CD14-positive monocyte (primary cell): ENCODE measurements around the gene PSORS1C1. TPM values are rescaled to one million over a fixed set of nuclear protein-coding genes. Genes with fewer than 3 reads are reported as not detected.

Source experiments
- DNase-seq, 3 donors: peaks; one replicate each; pipeline ENCODE4 v3.0.0-alpha.2; 2011 to 2022
- H2AFZ ChIP-seq: 2 replicates; pipeline ENCODE4 v1.6.0; 2012; ENCODE audit warnings: mild to moderate bottlenecking, low read depth, low read length, inconsistent platforms; ENCODE audit not compliant: insufficient read depth, poor library complexity, severe bottlenecking
- H3K27ac ChIP-seq, 2 donors: 1 replicate in 1 of 2; 2 replicates in 1 of 2; pipeline ENCODE4 v1.5.1; 2012 to 2013; ENCODE audit warnings: low read length in 2 of 2, control low read depth in 1 of 2, inconsistent platforms in 1 of 2, low read depth in 1 of 2, mild to moderate bottlenecking in 1 of 2
- H3K27me3 ChIP-seq, 2 donors: one replicate each; pipeline versions ENCODE4 v1.6.0 to v1.6.1; 2011 to 2013; ENCODE audit warnings: low read length in 2 of 2; ENCODE audit not compliant: control insufficient read depth in 2 of 2, insufficient read depth in 2 of 2
- H3K36me3 ChIP-seq, 2 donors: replicated peaks in 1 of 2; 1 replicate in 1 of 2; 2 replicates in 1 of 2; pipeline versions ENCODE4 v1.5.1 to v1.6.1; 2012 to 2013; ENCODE audit warnings: low read length in 2 of 2, control low read depth in 1 of 2, inconsistent platforms in 1 of 2, mild to moderate bottlenecking in 1 of 2; ENCODE audit not compliant: insufficient read depth in 2 of 2, control insufficient read depth in 1 of 2
- H3K4me1 ChIP-seq, 2 donors: 1 replicate in 1 of 2; 2 replicates in 1 of 2; pipeline versions ENCODE4 v1.5.1 to v1.6.1; 2012 to 2013; ENCODE audit warnings: low read length in 2 of 2, control low read depth in 1 of 2, inconsistent platforms in 1 of 2, mild to moderate bottlenecking in 1 of 2, moderate library complexity in 1 of 2; ENCODE audit not compliant: insufficient read depth in 2 of 2, control insufficient read depth in 1 of 2
- H3K4me2 ChIP-seq: replicated peaks from 2 replicates; pipeline ENCODE3; 2012; ENCODE audit warnings: low read length, moderate library complexity, mild to moderate bottlenecking; ENCODE audit not compliant: poor library complexity, severe bottlenecking; ENCODE audit errors: extremely low read depth
- H3K4me3 ChIP-seq, 3 experiments: fragments of 200-600 bp in 1 of 3; sonication (generic) in 1 of 3; replicated peaks in 1 of 3; 1 replicate in 2 of 3; 2 replicates in 1 of 3; pipeline ENCODE4 v1.5.1; 2011 to 2013; ENCODE audit warnings: low read length in 3 of 3, mild to moderate bottlenecking in 3 of 3, control low read depth in 2 of 3, low read depth in 2 of 3, inconsistent platforms in 1 of 3, moderate library complexity in 1 of 3
- H3K79me2 ChIP-seq: 2 replicates; pipeline ENCODE4 v1.6.0; 2012; ENCODE audit warnings: mild to moderate bottlenecking, control low read depth, inconsistent platforms, low read length, moderate library complexity; ENCODE audit not compliant: insufficient read depth
- H3K9ac ChIP-seq: 2 replicates; pipeline ENCODE4 v1.6.0; 2017; ENCODE audit warnings: low read length, mild to moderate bottlenecking; ENCODE audit not compliant: insufficient read depth, poor library complexity, severe bottlenecking
- H3K9me3 ChIP-seq, 2 donors: replicated peaks in 1 of 2; 1 replicate in 1 of 2; 2 replicates in 1 of 2; pipeline versions ENCODE4 v1.5.1 to v1.6.1; 2012 to 2013; ENCODE audit warnings: low read length in 2 of 2, control low read depth in 1 of 2; ENCODE audit not compliant: control insufficient read depth in 1 of 2, insufficient read depth in 1 of 2
- H4K20me1 ChIP-seq: 2 replicates; pipeline ENCODE4 v1.6.0; 2012; ENCODE audit warnings: mild to moderate bottlenecking, low read length, control low read depth, moderate library complexity; ENCODE audit not compliant: insufficient read depth
- H3K27ac Mint-ChIP-seq, 7 donors: one replicate each; pipeline ENCODE4 v1.8.0; 2020; ENCODE audit warnings: mild to moderate bottlenecking in 7 of 7, mixed read lengths in 7 of 7, moderate library complexity in 6 of 7, inconsistent platforms in 2 of 7
- H3K27me3 Mint-ChIP-seq, 3 donors: one replicate each; pipeline ENCODE4 v1.8.0; 2021 to 2022; ENCODE audit warnings: low read depth in 3 of 3, mild to moderate bottlenecking in 3 of 3, mixed read lengths in 3 of 3, moderate library complexity in 3 of 3, inconsistent platforms in 1 of 3
- H3K36me3 Mint-ChIP-seq, 2 donors: one replicate each; pipeline ENCODE4 v1.8.0; 2020; ENCODE audit warnings: mixed read lengths in 2 of 2, inconsistent platforms in 1 of 2, mild to moderate bottlenecking in 1 of 2
- H3K4me1 Mint-ChIP-seq: one replicate; pipeline ENCODE4 v1.8.0; 2020; ENCODE audit warnings: mild to moderate bottlenecking, mixed read lengths
- H3K4me3 Mint-ChIP-seq, 2 donors: one replicate each; pipeline ENCODE4 v1.8.0; 2020; ENCODE audit warnings: mild to moderate bottlenecking in 2 of 2, mixed read lengths in 2 of 2, moderate library complexity in 1 of 2
- H3K9me3 Mint-ChIP-seq, 7 donors: one replicate each; pipeline ENCODE4 v1.8.0; 2020 to 2022; ENCODE audit warnings: mixed read lengths in 7 of 7, mild to moderate bottlenecking in 6 of 7, moderate library complexity in 6 of 7, inconsistent platforms in 2 of 7
- CTCF ChIP-seq: fragments of 200-600 bp; IDR thresholded peaks from one replicate; pipeline ENCODE4 v1.8.0; 2022; ENCODE audit warnings: antibody characterized with exemption, mild to moderate bottlenecking
- WGBS: methylation state at CpG from one replicate; pipeline ENCODE4 v1.1.5; 2013; ENCODE audit warnings: missing lambda C conversion rate; ENCODE audit not compliant: insufficient coverage; 5-methylcytosine and 5-hydroxymethylcytosine counted together
- intact Hi-C, 2 donors: fragments of 100-400 bp; cut with micrococcal nuclease; formaldehyde crosslinking; loops; one replicate each; pipeline versions ENCODE4 v1.15.0 to v1.15.1; 2023
- polyA plus RNA-seq, 3 donors: library from polyadenylated mRNA; depleted of rRNA in 1 of 3; unstranded in 2 of 3; stranded (reverse) in 1 of 3; fragments of 300-500 nt in 2 of 3; fragments of >200 nt in 1 of 3; fragmentation: Illumina TruSeq in 2 of 3; gene quantifications; 1 replicate in 2 of 3; 2 replicates in 1 of 3; pipeline ENCODE4 v1.2.3, GENCODE V29; 2012 to 2021

Gene PSORS1C1
- polyA plus RNA-seq, 3 donors = not detected

GRCh38 chr6:31083742-31084354 lies 30.8 kb upstream of the PSORS1C1 start:
- Histone ChIP-seq H3K27me3 (peaks cover 5 to 11% of the 10 kb centered on the region in 2 donors), H3K27ac (no peak overlapping the region), H2AFZ (no peak overlapping the region), H3K79me2 (no peaks in the 10 kb centered on the region), H3K4me1 (peaks cover 4 to 12% of the 10 kb centered on the region in 2 donors), H3K4me2 (no peak overlapping the region), H3K9me3 (no peaks in the 10 kb centered on the region), H3K36me3 (no peaks in the 10 kb centered on the region), H3K4me3 (no peak overlapping the region), H4K20me1 (no peaks in the 10 kb centered on the region), H3K9ac (no peak overlapping the region)
- no peaks in the 10 kb centered on the region for H3K36me3 Mint-ChIP-seq
- H3K4me1 Mint-ChIP-seq = peaks cover 15% of the 10 kb centered on the region
- H3K4me3 Mint-ChIP-seq = no peak overlapping the region
- H3K27ac Mint-ChIP-seq = peak overlapping the region in 2 of 7 donors; percentile 30 to 46
- peaks cover 11 to 18% (median 16%) of the 10 kb centered on the region in 3 donors for H3K27me3 Mint-ChIP-seq
- H3K9me3 Mint-ChIP-seq = no peaks in the 10 kb centered on the region
- 76% methylated on average over 5 of the region's 8 CpGs for WGBS
- peak in 1 of 3 donors; percentile 33 for DNase-seq
- peak; percentile 28 for TF ChIP-seq CTCF
- intact Hi-C loops = loop anchor here in 1 of 2 donors (10.0 kb wide), 2 partner anchors 169 to 339 kb away; partner anchors contain the start of genes FLOT1, IER3 and VARS2

GRCh38 chr6:31086788-31087440 lies 27.7 kb upstream of the PSORS1C1 start:
- H3K36me3 Mint-ChIP-seq = no peaks in the 10 kb centered on the region
- peaks cover 11% of the 10 kb centered on the region for H3K4me1 Mint-ChIP-seq
- Histone ChIP-seq H3K27ac (no peak overlapping the region), H3K27me3 (peaks cover 5 to 11% of the 10 kb centered on the region in 2 donors), H3K9ac (no peak overlapping the region), H3K79me2 (no peaks in the 10 kb centered on the region), H4K20me1 (no peaks in the 10 kb centered on the region), H3K36me3 (no peaks in the 10 kb centered on the region), H3K4me1 (peaks cover 0 to 7% of the 10 kb centered on the region in 2 donors), H2AFZ (peak overlapping the region; percentile 12), H3K4me2 (no peak overlapping the region), H3K4me3 (no peak overlapping the region), H3K9me3 (no peaks in the 10 kb centered on the region)
- 0% methylated on average over 1 of the region's 7 CpGs for WGBS
- no peak overlapping the region for H3K27ac Mint-ChIP-seq
- no peak overlapping the region for H3K4me3 Mint-ChIP-seq
- H3K9me3 Mint-ChIP-seq = peaks cover 0 to 3% (median 0%) of the 10 kb centered on the region in 7 donors
- H3K27me3 Mint-ChIP-seq = peaks cover 4 to 11% (median 9%) of the 10 kb centered on the region in 3 donors
- intact Hi-C loops = loop anchor here (5.0 to 10.0 kb wide), 4 partner anchors 172 to 342 kb away; partner anchors contain the start of genes FLOT1 (in 1 of the 2), IER3 (in 1 of the 2) and VARS2 (in 1 of the 2)
- TF ChIP-seq CTCF = no peak
- DNase-seq = no peak
